ENCODE measurements around the gene SYNM.

SYNM gene

GRCh38 chr15:99145005-99145404 is 40.1 kb downstream of the SYNM start:
- DNase-seq, result no peak

DNA sequence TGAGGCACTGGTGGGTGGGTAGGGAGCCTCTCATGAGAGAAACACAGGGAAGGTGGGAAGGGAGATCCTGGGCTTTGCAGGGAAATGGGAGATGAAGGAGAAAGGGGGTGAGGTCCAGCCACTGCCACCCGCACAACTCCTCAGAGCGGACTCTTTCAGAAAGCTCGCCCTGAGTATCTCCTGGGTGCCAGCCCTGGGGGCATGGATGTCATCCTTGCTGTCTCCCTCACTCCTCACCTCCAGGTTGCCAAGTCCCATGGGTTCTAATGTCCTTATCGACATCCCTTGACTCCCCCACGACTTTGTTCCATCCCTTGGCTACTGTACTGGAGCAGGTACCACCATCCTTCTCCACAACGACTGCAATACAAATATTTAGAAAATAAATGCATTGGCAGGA is 40.9 kb downstream of the SYNM start:
- DNase-seq, result no peak

GRCh38 chr15:99146661-99147060 is 41.8 kb downstream of the SYNM start:
- no peak for DNase-seq

GRCh38 chr15:99148851-99149276 is 44.0 kb downstream of the SYNM start:
- no peak for DNase-seq

DNA sequence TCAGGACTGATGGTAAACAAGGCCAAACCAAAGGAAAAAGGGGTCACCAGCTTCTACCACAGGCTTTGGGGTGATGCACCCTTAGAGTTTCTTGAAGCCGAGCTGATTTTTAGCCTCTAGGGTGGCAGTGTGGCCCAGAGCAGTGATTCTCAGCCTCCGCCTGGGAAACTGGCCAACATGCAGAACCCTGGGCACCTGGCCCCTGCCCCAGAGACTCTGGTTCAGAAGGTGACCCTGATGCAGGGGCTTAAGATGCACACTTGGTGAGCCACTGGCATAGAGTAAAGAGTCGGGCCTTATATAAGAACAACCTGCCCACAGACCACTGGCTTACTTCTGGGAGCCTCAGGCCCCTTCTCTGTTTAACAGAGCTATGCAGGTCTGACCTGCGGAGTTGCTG is 44.5 kb downstream of the SYNM start:
- DNase-seq, result no peak

DNA sequence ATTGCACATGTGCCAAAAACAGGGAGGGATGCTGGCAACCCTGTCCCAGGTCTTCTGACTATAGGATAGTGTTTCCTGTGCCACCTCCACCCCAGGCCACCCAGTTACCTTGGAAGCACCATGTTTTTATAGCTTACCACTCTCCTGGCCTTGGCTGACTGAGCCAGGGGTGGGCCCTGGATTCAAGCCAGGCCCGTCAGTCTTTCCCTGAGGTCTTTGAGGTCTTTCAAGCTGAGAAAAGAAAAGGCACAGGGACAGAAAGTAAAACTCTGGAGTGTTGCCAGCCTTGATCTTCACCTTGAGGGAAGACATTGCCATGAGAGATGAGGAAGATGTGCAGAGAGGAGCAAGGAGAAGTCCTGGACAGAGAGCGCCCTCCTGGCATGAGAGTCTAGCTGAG is 46.3 kb downstream of the SYNM start:
- DNase-seq, result no peak

GRCh38 chr15:99153026-99153535 is 48.2 kb downstream of the SYNM start:
- no peak for DNase-seq

DNA sequence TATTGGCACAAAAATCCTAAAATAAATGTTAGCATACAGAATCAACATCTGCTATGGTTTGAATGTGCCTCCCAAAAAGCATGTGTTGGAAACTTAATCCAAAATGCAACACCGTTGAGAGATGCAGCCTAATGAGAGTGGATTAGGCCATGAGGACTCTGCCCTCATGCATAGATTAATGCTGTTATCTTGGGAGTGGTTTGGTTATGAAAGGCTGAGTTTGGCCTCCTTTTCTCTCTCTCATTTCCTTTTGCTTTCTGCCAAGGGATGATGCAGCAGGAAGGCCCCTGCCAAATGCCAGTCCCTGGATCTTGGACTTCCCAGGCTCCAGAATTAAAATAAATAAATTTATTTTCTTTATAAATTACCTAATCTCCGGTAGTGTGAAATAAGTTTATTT is 49.4 kb downstream of the SYNM start:
- DNase-seq, result no peak

DNA sequence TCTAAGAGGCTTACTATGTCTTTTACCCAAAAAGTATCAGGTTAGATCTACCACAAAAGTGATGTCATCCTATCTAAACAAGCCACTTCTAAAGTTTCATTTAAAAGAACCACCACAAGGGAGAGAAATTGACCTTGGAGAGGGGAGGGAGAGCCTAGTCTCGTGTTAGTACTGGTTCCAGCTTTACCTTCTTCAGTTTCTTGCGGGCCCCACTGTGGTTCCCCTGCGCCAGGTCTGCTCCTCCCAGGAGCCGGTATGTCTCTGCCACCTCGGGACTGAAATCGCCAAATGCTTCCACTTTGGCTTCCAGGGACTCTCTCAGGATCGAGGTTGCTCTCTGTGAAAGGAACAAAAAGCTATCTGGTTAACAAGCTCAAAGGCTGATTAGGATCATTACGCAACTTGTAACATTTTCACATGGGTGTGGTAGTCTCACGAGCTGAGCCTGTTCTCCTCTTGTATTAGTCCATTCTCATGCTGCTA is 51.1 kb downstream of the SYNM start:
- DNase-seq, result no peak

GRCh38 chr15:99157456-99157855 is 52.6 kb downstream of the SYNM start:
- no peak for DNase-seq

GRCh38 chr15:99158626-99159412 is 53.9 kb downstream of the SYNM start:
- no peak for DNase-seq

DNA sequence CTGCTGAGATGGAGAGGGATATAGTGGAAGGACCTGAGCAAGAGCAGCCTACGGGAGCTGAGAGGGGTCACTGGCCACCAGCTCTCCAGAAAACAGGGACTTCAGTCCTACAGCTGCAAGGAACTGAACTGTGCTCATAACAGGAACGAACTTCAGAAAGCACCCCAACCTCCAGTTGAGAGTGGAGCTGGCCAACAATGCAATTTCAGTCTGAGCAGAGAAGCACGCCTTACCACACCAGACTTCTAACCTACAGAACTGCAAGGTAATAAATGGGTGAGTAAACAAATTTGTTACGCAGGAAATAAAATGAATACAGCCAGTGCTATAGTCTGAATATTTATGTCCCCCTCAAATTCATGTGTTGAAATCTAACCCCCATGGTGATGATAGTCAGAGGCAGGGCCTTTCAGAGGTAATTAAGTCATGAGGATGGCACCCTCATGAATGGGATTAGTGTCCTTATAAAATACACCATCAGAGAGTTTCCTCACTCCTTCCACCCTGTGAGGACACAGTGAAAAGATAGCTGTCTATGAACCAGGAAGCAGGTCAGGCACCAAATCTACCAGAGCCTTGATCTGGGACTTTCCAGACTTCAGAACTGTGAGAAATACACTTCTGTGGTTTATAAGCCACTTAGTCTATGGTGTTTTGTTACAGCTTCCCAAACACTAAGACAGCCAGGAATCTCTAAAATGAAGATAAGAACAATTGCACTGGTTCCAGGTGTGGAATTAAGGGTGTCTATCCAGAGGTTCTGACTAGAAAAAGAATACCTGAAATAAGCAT is 58.6 kb downstream of the SYNM start:
- no peak for DNase-seq

DNA sequence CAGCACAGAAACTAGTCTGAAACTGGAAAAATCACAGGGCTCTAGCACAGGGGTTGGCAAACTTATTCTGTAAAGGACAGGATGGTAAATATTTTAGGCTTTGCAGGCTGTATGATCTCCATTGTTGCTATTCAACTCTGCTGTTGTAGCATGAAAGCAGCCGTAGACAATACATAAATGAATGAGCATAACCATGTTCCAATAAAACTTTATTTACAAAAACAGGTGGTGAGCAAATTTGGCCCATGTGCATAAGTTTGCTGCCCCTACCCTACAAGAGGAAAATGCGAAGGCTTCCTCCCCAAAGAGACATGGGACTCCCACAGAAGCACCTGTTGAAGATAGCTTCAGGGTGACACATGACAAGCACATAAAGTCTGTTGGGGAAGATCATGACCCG is 59.2 kb downstream of the SYNM start:
- no peak for DNase-seq

GRCh38 chr15:99165020-99165790 is 60.3 kb downstream of the SYNM start:
- no peak for DNase-seq

DNA sequence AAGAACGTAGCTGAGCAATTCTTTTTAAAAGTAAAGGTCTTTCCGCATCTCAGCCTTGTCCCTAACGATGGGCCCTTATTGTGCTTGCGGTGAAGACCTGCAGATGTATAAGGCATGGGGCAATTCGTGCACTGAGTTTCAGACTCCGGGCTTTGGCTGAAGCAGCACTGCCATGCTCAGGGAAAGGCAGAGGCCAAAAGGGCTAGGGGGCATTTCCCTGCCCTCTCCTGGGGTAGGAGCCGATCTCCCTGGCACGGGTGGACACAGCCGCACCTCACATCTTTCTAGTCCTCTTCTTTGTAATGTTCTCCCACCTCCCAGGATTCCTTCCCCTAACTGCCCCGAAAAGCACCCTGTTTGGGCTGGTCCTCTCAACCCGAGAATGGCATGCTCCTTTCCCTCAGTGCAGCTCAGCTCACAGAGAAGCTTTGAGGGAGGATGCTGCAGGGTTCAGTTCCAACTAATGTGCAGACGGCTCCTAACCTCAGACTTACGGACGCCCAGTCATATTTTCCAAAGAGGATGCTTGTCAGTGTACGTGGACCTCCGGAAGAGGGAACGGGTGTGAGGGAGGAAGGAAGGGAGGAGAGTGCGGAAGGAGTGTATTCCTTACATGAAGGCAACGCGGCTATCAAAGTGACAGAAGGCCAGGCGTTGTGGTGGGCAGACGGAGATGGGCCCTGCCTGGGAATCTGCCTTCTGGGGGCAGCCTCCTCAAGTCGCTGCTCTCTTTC is 61.2 kb downstream of the SYNM start:
- no peak for DNase-seq

DNA sequence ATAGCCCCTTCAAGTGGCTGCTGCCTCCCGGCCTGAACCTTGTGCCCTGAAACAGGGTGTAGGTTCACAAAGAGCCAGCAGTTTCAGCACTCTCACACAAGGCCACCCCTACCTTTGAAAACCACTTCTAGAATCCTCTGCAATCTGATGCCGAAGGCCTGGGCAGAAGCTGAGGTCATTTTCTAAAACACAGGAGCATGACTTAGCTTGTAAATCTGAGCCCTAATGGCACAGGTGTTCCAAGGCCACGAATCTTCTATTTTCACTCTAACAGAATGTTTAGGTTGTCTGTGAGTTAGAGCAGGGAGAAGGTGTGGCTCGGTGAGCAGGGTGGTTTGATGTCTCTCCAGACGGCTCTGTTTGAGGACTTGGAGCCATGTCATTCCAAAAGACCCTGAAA is 62.3 kb downstream of the SYNM start:
- DNase-seq, result no peak

GRCh38 chr15:99167640-99168039 is 62.8 kb downstream of the SYNM start:
- no peak for DNase-seq

DNA sequence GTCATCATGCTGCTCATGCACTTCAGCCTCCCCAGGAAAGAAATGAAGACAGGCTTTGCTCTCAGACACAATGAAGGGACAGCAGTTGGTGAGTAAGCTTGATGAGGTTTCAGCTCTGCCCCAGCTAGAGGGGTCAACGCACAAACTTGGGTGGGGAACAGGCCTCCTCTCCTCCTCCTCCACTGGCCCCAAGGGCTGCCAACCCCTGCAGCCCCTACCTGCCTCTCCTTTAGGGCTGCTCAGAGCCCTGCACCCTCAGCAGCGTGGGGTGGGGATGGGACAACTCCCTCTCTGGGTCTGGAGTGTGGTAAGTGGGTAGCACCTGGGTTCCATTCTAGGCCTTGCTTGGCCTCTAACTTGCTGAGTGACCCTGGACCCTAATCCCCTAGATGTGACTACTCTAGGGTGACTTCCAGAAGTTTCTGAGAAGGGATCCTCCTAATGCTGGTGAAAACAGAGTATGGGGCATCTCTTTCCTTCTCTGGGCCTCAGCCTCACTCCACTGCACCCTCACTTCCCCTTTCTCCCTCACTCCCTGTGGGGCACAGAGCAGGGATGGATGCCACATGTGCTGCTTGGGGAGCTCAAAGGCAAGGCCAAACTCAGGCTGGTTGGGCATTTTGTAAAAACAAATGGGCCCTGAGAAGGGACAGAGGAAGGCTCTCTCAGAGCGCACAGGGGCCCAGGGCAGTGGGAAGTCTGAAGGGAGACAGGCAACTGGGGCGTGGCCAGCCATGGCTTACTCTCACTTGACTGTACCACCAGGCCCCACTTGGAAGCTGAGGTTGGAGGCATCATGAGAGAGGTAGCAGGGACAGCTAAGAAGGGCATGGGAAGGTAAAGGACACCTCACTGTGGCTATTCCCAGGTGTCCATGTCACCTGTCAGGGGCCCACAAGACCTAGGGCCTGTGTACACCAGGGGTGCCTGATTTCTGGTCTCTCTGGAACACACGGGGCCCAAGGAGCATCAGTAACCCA is 64.0 kb downstream of the SYNM start:
- no peak for DNase-seq

DNA sequence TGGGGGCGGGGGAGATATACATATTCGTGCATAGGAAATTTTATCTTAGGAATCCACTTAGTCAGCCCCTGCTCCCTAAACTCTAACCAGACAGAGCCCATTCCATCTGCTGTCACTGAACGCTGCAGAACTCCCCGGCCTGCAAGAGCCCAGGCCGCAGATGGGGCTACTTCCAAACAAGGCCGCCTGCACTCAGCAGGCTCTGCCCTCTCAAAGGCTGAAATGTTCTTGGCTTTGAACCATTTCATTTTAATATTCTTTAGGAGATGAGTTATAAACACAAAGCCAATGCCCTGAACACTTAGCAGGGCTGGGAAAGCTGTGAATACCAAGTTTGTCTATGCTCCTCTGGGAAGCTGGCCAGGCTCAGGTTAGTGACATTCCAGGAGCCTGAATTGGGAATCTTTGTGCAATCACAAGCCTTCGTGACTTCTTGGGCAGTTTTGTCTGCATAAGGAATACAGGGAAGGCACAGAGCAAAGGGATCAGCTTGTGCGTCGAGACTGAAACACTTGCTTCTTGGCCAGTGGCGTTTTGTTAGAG is 65.0 kb downstream of the SYNM start:
- DNase-seq, result no peak

DNA sequence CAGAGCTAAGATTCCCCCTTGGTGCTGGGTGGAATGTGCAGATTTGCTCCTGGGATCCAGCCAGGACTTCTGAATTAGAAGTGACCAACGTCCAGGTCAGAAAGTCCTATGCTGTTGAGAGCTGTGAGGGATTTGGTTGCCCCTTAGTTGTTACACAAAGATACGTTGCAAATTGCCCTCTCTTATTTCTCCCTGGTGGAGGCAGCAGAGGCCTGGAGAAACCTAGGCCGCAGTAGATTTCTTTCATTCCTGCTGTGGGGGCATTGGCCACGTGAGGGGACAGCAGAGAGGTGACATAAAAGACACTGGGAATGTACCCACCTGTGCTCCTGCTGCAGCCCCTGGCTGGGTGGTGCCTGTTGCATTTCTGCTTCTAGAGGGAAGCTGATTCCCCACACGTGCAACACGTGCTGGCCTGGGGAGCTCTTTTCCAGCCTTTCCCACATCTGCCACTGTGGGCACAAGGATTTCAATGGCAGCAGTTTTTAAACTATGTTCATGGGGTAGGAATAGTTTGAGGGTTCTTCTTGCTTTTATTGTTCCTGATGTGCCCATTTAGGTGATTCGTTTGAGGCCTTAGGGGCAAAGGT is 65.7 kb downstream of the SYNM start:
- DNase-seq, result no peak

DNA sequence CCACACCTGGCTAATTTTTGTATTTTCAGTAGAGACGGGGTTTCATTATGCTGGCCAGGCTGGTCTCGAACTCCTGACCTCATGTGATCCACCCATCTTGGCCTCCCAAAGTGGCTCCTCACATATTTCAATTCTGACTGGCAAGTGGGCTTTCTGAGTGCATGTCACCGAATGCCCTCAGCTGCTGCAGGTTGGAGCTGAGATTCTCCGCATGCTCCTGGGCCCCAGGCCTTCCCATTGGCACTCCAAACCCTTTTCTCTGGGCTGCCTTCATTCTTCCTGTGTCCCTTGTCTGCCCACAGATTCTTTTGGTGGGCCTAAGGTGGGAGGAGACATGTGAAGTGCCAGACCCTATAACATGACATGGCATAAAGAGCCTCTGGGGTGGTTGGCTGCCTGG is 67.3 kb downstream of the SYNM start:
- no peak for DNase-seq

Measured in suppressor macrophage treated with lipopolysaccharide for 4 hours (primary cell).